OCI-LY3 (cell line): Measurements from ENCODE around the gene GRB14.

Source experiments
- CTCF ChIP-seq: fragments of 200-600, 300-600 bp; sonication (generic); IDR thresholded peaks from 2 replicates; pipeline ENCODE4 v1.5.1; 2014; ENCODE audit warnings: antibody characterized with exemption, low read length, low read depth
- EZH2phosphoT487 ChIP-seq: fragments of 200-600 bp; shearing (Covaris generic); IDR thresholded peaks from 2 replicates; pipeline ENCODE4 v1.6.1; 2018; ENCODE audit warnings: antibody characterized with exemption, mixed run types, low read depth

- TF ChIP-seq CTCF = no peak
- TF ChIP-seq EZH2phosphoT487 = no peak
Measured at GRCh38 chr2:164622338-164623106, 1.2 kb upstream of the GRB14 start.
